Loucy (cell line): ENCODE results near the gene LDLRAD4.

Experiments used
- H2AFZ ChIP-seq: fragments of 200-600 bp; sonication (generic); 2 replicates; pipeline ENCODE4 v1.6.0; 2016; ENCODE audit warnings: antibody characterized with exemption, mild to moderate bottlenecking, low read length, moderate library complexity
- H3F3A ChIP-seq: fragments of 200-600 bp; 2 replicates; pipeline ENCODE4 v1.6.0; 2016; ENCODE audit warnings: antibody characterized with exemption, low read depth, mild to moderate bottlenecking
- H3K27me3 ChIP-seq: fragments of 200-600 bp; sonication (generic); 2 replicates; pipeline ENCODE4 v1.6.1; 2014; ENCODE audit warnings: low read length, mild to moderate bottlenecking; ENCODE audit not compliant: insufficient read depth, poor library complexity, severe bottlenecking
- H3K36me3 ChIP-seq: fragments of 200-600 bp; sonication (generic); 2 replicates; pipeline ENCODE4 v1.6.1; 2016; ENCODE audit warnings: low read length; ENCODE audit not compliant: insufficient read depth
- H3K4me1 ChIP-seq: fragments of 200-600 bp; sonication (generic); 2 replicates; pipeline ENCODE4 v1.5.1; 2014; ENCODE audit warnings: low read length, mild to moderate bottlenecking; ENCODE audit not compliant: insufficient read depth, poor library complexity, severe bottlenecking
- H3K4me2 ChIP-seq: fragments of 200-600 bp; sonication (generic); 2 replicates; pipeline ENCODE4 v1.6.0; 2014; ENCODE audit warnings: antibody characterized with exemption, low read length, low read depth, mild to moderate bottlenecking; ENCODE audit not compliant: poor library complexity, severe bottlenecking
- H3K4me3 ChIP-seq: fragments of 200-600 bp; sonication (generic); 2 replicates; pipeline ENCODE4 v1.5.1; 2014; ENCODE audit warnings: low read length, mild to moderate bottlenecking, mixed read lengths; ENCODE audit not compliant: poor library complexity, severe bottlenecking
- H3K79me2 ChIP-seq: fragments of 200-600 bp; sonication (generic); 2 replicates; pipeline ENCODE4 v1.6.1; 2014; ENCODE audit warnings: low read length; ENCODE audit not compliant: insufficient read depth
- H3K9ac ChIP-seq: fragments of 200-600 bp; sonication (generic); 2 replicates; pipeline ENCODE4 v1.6.0; 2014; ENCODE audit warnings: mild to moderate bottlenecking, low read depth, low read length, moderate library complexity; ENCODE audit not compliant: poor library complexity, severe bottlenecking
- H3K9me2 ChIP-seq: fragments of 200-600 bp; sonication (generic); replicated peaks from 2 replicates; pipeline ENCODE4 v1.6.1; 2016; ENCODE audit warnings: low read depth, low read length, mixed read lengths
- H3K9me3 ChIP-seq: fragments of 200-600 bp; sonication (generic); 2 replicates; pipeline ENCODE4 v1.6.1; 2014; ENCODE audit warnings: mild to moderate bottlenecking, antibody characterized with exemption, low read length, low read depth; ENCODE audit not compliant: insufficient read depth
- H4K20me1 ChIP-seq: fragments of 200-600 bp; sonication (generic); 2 replicates; pipeline ENCODE4 v1.6.0; 2014; ENCODE audit warnings: antibody characterized with exemption, low read length, mild to moderate bottlenecking; ENCODE audit not compliant: insufficient read depth, poor library complexity, severe bottlenecking
- EZH2phosphoT487 ChIP-seq: fragments of 200-600 bp; IDR thresholded peaks from 2 replicates; pipeline ENCODE4 v1.6.1; 2018; ENCODE audit warnings: antibody characterized with exemption, mild to moderate bottlenecking, moderate library complexity, borderline replicate concordance
- TF ChIP-seq, protein P1 (sequence below): fragments of 200-600 bp; sonication (generic); conservative IDR thresholded peaks from 2 replicates; pipeline ENCODE4 v1.5.1; 2014; ENCODE audit warnings: mild to moderate bottlenecking, antibody characterized with exemption, low read length

LDLRAD4 gene

DNA sequence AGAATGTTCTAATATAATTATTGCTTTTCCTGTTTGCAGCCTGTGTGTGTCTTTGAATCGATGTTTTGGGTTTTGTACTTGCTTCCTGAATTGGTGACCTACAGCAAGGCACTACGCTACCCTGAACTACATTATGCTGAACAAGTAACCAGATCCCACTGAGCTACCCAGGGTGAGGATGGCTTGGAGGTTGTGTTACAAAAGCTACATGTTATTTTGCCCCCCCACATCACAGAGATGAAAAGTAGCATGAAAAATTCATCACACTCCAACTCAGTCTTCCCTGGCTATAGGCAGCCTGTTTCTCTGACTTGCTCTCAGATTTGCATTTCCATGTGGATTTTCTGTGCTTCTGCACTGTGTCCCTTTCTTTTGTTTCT, 162.1 kb downstream of the LDLRAD4 start:
- no peaks in the 10 kb centered on the region for H3K36me3 ChIP-seq
- 0 out of 2 replicates have a peak, but pooled peaks cover 10% of the 10 kb centered on the region for H3K79me2 ChIP-seq
- H3K9ac ChIP-seq = no peak overlapping the region
- no peak overlapping the region for H3K4me3 ChIP-seq
- no peak overlapping the region for H2AFZ ChIP-seq
- H3K27me3 ChIP-seq = no peaks in the 10 kb centered on the region
- H3K4me2 ChIP-seq = no peak overlapping the region
- TF ChIP-seq EZH2phosphoT487 = no peak
- TF ChIP-seq, protein P1, sequence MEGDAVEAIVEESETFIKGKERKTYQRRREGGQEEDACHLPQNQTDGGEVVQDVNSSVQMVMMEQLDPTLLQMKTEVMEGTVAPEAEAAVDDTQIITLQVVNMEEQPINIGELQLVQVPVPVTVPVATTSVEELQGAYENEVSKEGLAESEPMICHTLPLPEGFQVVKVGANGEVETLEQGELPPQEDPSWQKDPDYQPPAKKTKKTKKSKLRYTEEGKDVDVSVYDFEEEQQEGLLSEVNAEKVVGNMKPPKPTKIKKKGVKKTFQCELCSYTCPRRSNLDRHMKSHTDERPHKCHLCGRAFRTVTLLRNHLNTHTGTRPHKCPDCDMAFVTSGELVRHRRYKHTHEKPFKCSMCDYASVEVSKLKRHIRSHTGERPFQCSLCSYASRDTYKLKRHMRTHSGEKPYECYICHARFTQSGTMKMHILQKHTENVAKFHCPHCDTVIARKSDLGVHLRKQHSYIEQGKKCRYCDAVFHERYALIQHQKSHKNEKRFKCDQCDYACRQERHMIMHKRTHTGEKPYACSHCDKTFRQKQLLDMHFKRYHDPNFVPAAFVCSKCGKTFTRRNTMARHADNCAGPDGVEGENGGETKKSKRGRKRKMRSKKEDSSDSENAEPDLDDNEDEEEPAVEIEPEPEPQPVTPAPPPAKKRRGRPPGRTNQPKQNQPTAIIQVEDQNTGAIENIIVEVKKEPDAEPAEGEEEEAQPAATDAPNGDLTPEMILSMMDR = no peak
- H4K20me1 ChIP-seq = no peaks in the 10 kb centered on the region
- H3K4me1 ChIP-seq = peaks cover 58% of the 10 kb centered on the region
- no peaks in the 10 kb centered on the region for H3F3A ChIP-seq
- no peaks in the 10 kb centered on the region for H3K9me2 ChIP-seq
- no peaks in the 10 kb centered on the region for H3K9me3 ChIP-seq

DNA sequence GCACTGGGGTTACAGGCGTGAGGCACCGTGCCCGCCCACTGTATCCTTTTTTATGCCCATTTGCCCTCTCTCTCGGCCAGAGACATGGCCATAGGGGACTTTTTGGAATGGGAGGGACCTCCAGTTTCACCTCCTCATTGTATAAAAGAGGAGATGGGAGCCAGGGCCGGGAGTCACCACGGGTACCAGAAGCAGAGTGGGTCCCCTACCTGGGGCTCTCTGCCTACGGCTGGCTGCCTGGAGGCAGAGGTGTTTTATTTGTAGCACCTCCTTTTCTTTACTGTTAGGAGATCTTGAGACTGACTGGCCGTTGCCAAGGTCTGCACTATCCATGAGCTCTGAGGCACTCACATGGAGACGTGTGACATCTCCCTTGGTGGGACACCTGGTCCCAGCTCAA, 162.8 kb downstream of the LDLRAD4 start:
- Histone ChIP-seq H3K9ac (no peak overlapping the region), H3K79me2 (0 out of 2 replicates have a peak, but pooled peaks cover 10% of the 10 kb centered on the region), H3K36me3 (no peaks in the 10 kb centered on the region), H3K4me2 (no peak overlapping the region), H2AFZ (no peak overlapping the region), H3F3A (no peaks in the 10 kb centered on the region), H4K20me1 (no peaks in the 10 kb centered on the region), H3K9me2 (no peaks in the 10 kb centered on the region), H3K9me3 (no peaks in the 10 kb centered on the region), H3K4me3 (no peak overlapping the region), H3K27me3 (no peaks in the 10 kb centered on the region), H3K4me1 (peaks cover 52% of the 10 kb centered on the region)
- TF ChIP-seq, protein P1 = no peak
- no peak for TF ChIP-seq EZH2phosphoT487

DNA sequence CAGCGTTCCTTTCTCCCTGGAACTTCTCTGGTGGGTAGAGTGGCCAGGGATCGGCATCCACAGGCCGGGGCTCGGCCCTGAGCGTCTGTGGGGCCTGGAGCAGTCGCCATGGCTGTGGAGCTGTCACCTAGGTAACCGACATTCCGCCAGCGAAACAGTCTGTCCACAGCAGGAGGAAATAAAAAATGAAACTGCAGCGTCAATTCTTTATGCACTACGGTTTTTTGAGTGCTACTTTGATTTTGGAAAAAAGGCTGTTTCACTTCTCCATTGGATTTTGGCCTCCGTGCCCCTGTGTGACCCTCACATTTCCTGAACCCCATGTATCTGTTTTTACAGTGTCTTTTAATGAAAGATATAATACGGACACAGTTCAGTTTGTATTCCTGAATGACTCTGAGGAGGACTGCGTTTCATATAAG, 163.4 kb downstream of the LDLRAD4 start:
- Histone ChIP-seq H3K79me2 (0 out of 2 replicates have a peak, but pooled peaks cover 10% of the 10 kb centered on the region), H3K9me3 (no peaks in the 10 kb centered on the region), H3K27me3 (no peaks in the 10 kb centered on the region), H3K9ac (peak overlapping the region; percentile 51), H3K4me1 (peaks cover 45% of the 10 kb centered on the region), H4K20me1 (no peaks in the 10 kb centered on the region), H3K9me2 (no peaks in the 10 kb centered on the region), H3F3A (no peaks in the 10 kb centered on the region), H3K4me3 (peak overlapping the region; percentile 14), H2AFZ (no peak overlapping the region), H3K36me3 (no peaks in the 10 kb centered on the region), H3K4me2 (peak overlapping the region; percentile 56)
- TF ChIP-seq, protein P1 = no peak
- TF ChIP-seq EZH2phosphoT487 = no peak
